Measurements from ENCODE around the gene TBX4. TPM values are rescaled to one million over a fixed set of nuclear protein-coding genes. Genes with fewer than 3 reads are reported as not detected.

Gene TBX4
- total and polyA plus RNA-seq, 2 of the 13 experiments (the other 11 are each of a cell fraction or from before 2014, with no cell fraction given): 0.11 to 1.1 TPM

GRCh38 chr17:61412860-61413660, 39.2 kb upstream of the TBX4 start (continued):
- TF ChIP-seq U2AF2 (IDR thresholded peaks at IDR 0.05; ENCODE audit: low read depth, low read length) (no peak), SMARCC2 (IDR thresholded peaks at IDR 0.05) (no peak), ZNF33B (CRISPR knock-in tag; IDR thresholded peaks at IDR 0.05) (peak; percentile 98; the same call in 1 of the 2 replicates), ZNF136 (CRISPR knock-in tag; IDR thresholded peaks at IDR 0.05; ENCODE audit: low read depth) (peak; percentile 4; the same call in 1 of the 2 replicates), ZBTB49 (CRISPR knock-in tag; IDR thresholded peaks at IDR 0.05; ENCODE audit: borderline replicate concordance) (no peak; the same call in 1 of the 2 replicates), RAD21 (CRISPR knock-in tag; IDR thresholded peaks at IDR 0.05) (no peak), BATF2 (CRISPR knock-in tag; IDR thresholded peaks at IDR 0.05) (no peak), PHF8 (CRISPR knock-in tag; IDR thresholded peaks at IDR 0.05) (peak; percentile 86), AGO2 (optimal IDR thresholded peaks at IDR 0.05; ENCODE audit: low read depth, low read length) (peak; percentile 10), ZBTB10 (CRISPR knock-in tag; IDR thresholded peaks at IDR 0.05; ENCODE audit: borderline replicate concordance) (no peak)
- TF ChIP-seq, protein P1, sequence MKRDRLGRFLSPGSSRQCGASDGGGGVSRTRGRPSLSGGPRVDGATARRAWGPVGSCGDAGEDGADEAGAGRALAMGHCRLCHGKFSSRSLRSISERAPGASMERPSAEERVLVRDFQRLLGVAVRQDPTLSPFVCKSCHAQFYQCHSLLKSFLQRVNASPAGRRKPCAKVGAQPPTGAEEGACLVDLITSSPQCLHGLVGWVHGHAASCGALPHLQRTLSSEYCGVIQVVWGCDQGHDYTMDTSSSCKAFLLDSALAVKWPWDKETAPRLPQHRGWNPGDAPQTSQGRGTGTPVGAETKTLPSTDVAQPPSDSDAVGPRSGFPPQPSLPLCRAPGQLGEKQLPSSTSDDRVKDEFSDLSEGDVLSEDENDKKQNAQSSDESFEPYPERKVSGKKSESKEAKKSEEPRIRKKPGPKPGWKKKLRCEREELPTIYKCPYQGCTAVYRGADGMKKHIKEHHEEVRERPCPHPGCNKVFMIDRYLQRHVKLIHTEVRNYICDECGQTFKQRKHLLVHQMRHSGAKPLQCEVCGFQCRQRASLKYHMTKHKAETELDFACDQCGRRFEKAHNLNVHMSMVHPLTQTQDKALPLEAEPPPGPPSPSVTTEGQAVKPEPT (CRISPR knock-in tag; IDR thresholded peaks at IDR 0.05; ENCODE audit: low read depth): no peak
- TF ChIP-seq, protein P2, sequence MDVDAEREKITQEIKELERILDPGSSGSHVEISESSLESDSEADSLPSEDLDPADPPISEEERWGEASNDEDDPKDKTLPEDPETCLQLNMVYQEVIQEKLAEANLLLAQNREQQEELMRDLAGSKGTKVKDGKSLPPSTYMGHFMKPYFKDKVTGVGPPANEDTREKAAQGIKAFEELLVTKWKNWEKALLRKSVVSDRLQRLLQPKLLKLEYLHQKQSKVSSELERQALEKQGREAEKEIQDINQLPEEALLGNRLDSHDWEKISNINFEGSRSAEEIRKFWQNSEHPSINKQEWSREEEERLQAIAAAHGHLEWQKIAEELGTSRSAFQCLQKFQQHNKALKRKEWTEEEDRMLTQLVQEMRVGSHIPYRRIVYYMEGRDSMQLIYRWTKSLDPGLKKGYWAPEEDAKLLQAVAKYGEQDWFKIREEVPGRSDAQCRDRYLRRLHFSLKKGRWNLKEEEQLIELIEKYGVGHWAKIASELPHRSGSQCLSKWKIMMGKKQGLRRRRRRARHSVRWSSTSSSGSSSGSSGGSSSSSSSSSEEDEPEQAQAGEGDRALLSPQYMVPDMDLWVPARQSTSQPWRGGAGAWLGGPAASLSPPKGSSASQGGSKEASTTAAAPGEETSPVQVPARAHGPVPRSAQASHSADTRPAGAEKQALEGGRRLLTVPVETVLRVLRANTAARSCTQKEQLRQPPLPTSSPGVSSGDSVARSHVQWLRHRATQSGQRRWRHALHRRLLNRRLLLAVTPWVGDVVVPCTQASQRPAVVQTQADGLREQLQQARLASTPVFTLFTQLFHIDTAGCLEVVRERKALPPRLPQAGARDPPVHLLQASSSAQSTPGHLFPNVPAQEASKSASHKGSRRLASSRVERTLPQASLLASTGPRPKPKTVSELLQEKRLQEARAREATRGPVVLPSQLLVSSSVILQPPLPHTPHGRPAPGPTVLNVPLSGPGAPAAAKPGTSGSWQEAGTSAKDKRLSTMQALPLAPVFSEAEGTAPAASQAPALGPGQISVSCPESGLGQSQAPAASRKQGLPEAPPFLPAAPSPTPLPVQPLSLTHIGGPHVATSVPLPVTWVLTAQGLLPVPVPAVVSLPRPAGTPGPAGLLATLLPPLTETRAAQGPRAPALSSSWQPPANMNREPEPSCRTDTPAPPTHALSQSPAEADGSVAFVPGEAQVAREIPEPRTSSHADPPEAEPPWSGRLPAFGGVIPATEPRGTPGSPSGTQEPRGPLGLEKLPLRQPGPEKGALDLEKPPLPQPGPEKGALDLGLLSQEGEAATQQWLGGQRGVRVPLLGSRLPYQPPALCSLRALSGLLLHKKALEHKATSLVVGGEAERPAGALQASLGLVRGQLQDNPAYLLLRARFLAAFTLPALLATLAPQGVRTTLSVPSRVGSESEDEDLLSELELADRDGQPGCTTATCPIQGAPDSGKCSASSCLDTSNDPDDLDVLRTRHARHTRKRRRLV (CRISPR knock-in tag; IDR thresholded peaks at IDR 0.05): 0 out of 2 replicates have a peak, but pooled peaks have one; percentile 33
- TF ChIP-seq, protein P3, sequence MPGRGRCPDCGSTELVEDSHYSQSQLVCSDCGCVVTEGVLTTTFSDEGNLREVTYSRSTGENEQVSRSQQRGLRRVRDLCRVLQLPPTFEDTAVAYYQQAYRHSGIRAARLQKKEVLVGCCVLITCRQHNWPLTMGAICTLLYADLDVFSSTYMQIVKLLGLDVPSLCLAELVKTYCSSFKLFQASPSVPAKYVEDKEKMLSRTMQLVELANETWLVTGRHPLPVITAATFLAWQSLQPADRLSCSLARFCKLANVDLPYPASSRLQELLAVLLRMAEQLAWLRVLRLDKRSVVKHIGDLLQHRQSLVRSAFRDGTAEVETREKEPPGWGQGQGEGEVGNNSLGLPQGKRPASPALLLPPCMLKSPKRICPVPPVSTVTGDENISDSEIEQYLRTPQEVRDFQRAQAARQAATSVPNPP (CRISPR knock-in tag; IDR thresholded peaks at IDR 0.05): peak; percentile 63; the same call in 1 of the 2 replicates

Data from HepG2 (cell line).